Effector memory CD8-positive, alpha-beta T cell (primary cell): ENCODE data around the gene CEP57.
"Not testable (repeated sequence)": the region's sequence is repeated elsewhere in the genome, so short reads cannot be mapped to it uniquely, and the experiment has no call there.

Experiments used
- ATAC-seq: fragments of 150-1000 bp; cut with Tn5 transposase; replicated peaks from 2 replicates; pipeline ENCODE4 v1.10.0; 2021; ENCODE audit warnings: mild to moderate bottlenecking, moderate library complexity
- DNase-seq, 3 experiments: peaks; one replicate each; pipeline ENCODE4 v3.0.0; 2021
- H3K27ac Mint-ChIP-seq, 2 donors: one replicate each; pipeline ENCODE4 v1.8.0; 2022; ENCODE audit warnings: mild to moderate bottlenecking in 2 of 2, mixed read lengths in 2 of 2, moderate library complexity in 2 of 2
- H3K27me3 Mint-ChIP-seq, 2 donors: one replicate each; pipeline ENCODE4 v1.8.0; 2022; ENCODE audit warnings: mixed read lengths in 2 of 2
- H3K36me3 Mint-ChIP-seq: one replicate; pipeline ENCODE4 v1.8.0; 2022; ENCODE audit warnings: mild to moderate bottlenecking, moderate library complexity, mixed read lengths; ENCODE audit not compliant: insufficient read depth
- H3K4me1 Mint-ChIP-seq, 2 donors: one replicate each; pipeline ENCODE4 v1.8.0; 2022; ENCODE audit warnings: low read depth in 2 of 2, mixed read lengths in 2 of 2
- H3K4me3 Mint-ChIP-seq, 2 donors: one replicate each; pipeline ENCODE4 v1.8.0; 2022; ENCODE audit warnings: mild to moderate bottlenecking in 2 of 2, mixed read lengths in 2 of 2, moderate library complexity in 2 of 2
- H3K9me3 Mint-ChIP-seq, 2 donors: one replicate each; pipeline ENCODE4 v1.8.0; 2022; ENCODE audit warnings: mixed read lengths in 2 of 2

CEP57 gene

GRCh38 chr11:95849087-95849825, 59.0 kb downstream of the CEP57 start:
- ATAC-seq = no peak
- H3K36me3 Mint-ChIP-seq = peaks cover 20% of the 10 kb centered on the region
- H3K4me1 Mint-ChIP-seq = no peaks in the 10 kb centered on the region
- no peaks in the 10 kb centered on the region for H3K27me3 Mint-ChIP-seq
- H3K27ac Mint-ChIP-seq = no peak overlapping the region
- H3K4me3 Mint-ChIP-seq = no peak overlapping the region
- no peak for DNase-seq
- H3K9me3 Mint-ChIP-seq = no peaks in the 10 kb centered on the region

GRCh38 chr11:95850137-95850536, 59.8 kb downstream of the CEP57 start:
- H3K27me3 Mint-ChIP-seq = no peaks in the 10 kb centered on the region
- H3K27ac Mint-ChIP-seq = no peak overlapping the region
- H3K9me3 Mint-ChIP-seq = no peaks in the 10 kb centered on the region
- peaks cover 16% of the 10 kb centered on the region for H3K36me3 Mint-ChIP-seq
- no peak overlapping the region for H3K4me3 Mint-ChIP-seq
- DNase-seq (no peak), ATAC-seq (no peak)
- H3K4me1 Mint-ChIP-seq = no peaks in the 10 kb centered on the region

GRCh38 chr11:95853138-95853537, 62.8 kb downstream of the CEP57 start:
- peaks cover 26% of the 10 kb centered on the region for H3K36me3 Mint-ChIP-seq
- ATAC-seq (no peak), DNase-seq (no peak)
- no peaks in the 10 kb centered on the region for H3K27me3 Mint-ChIP-seq
- no peak overlapping the region for H3K27ac Mint-ChIP-seq
- H3K4me1 Mint-ChIP-seq = no peaks in the 10 kb centered on the region
- H3K9me3 Mint-ChIP-seq = no peaks in the 10 kb centered on the region
- H3K4me3 Mint-ChIP-seq = no peak overlapping the region

DNA sequence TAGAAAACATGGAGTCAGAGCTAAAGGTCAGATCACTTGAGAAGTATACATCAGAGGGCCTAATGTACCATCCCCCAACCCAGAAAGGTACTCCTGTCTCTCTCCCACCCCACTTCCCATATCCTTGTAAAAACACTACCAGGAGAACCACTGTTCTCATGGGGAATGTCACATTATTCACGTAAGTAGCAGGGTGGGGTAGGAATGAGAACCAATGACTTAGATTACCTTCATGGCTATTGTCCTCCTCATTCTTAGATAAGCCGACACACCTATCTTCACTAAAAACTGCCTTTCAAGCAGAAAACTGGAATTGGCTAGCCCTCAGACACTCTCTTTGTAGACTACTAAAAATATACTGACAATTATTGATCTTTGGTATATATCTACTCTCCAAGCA, 63.6 kb downstream of the CEP57 start:
- Mint-ChIP-seq H3K36me3 (peaks cover 26% of the 10 kb centered on the region), H3K4me1 (no peaks in the 10 kb centered on the region), H3K9me3 (no peaks in the 10 kb centered on the region), H3K4me3 (no peak overlapping the region), H3K27ac (peak overlapping the region in 1 of 2 donors; percentile 56), H3K27me3 (no peaks in the 10 kb centered on the region)
- ATAC-seq (no peak), DNase-seq (no peak)

DNA sequence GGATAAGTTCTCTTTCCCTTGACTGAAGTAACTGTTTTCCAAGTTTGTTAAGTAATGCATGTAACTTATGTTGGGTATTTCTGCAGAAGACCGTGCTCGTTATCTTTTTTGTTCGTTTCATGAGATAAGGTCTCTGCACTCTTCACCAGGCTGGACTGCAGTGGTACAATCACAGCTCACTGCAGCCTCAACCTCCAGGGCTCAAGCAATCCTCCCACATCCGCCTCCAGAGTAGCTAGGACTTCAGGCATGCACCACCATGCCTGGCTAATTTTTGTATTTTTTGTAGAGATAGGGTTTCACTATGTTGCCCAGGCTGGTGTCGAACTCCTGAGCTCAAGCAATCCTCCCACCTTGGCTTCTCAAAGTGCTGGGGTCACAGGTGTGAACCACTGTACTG, 64.1 kb downstream of the CEP57 start:
- not testable (repeated sequence) for H3K4me3 Mint-ChIP-seq, ATAC-seq, H3K27me3 Mint-ChIP-seq, DNase-seq, H3K4me1 Mint-ChIP-seq, H3K9me3 Mint-ChIP-seq
- Mint-ChIP-seq H3K27ac (peak overlapping the region in 1 of 2 donors; percentile 56), H3K36me3 (peaks cover 26% of the 10 kb centered on the region)

DNA sequence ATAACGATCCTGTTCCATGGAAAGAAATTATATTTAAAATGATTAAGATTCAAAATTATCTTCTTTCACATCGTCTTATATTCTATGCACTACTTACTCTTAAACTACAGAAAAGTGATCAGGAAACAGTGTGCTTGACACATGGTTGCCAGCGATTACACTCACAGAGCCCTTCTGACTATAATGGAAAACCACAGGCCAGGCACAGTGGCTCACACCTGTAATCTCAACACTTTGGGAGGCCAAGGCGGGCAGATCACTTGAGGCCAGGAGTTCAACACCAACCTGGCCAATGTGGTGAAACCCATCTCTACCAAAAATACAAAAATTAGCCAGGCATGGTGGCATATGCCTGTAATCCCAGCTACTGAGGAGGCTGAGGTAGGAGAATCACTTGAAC, 69.7 kb downstream of the CEP57 start:
- H3K36me3 Mint-ChIP-seq = peaks cover 20% of the 10 kb centered on the region

DNA sequence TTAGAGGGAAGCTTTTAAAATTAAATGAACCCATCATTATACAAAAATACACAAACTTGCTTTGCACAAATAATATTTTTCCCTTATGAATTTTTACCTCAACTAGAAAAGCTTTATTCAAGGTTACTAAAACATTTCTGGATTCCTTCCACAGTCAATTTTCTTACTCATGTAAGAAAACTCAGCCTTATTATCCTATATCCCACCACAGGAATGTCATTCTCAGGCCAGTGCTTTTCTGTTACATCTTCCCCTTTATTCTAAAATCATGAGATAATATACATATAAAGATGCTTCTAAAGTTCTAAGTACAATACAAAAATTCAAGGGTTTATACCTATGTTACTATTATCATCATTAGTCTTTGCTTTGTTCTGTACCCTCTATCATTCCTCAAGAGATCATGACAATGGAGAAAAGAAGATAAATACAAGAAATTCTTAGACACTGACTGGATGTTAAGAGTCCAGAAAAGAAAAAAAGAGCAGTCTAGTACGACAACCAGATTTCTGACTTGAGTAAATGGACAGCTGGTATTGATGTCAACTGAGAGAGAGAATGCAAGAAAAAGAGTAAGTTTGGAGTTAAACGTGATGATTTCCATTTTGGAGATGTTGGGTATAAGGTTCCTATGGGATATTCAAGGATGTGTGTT, 73.3 kb downstream of the CEP57 start:
- no peak for ATAC-seq
- H3K27me3 Mint-ChIP-seq = no peaks in the 10 kb centered on the region
- no peak for DNase-seq

More for the DNA sequence above, 69.7 kb downstream of the CEP57 start:
- not testable (repeated sequence) for ATAC-seq, H3K27me3 Mint-ChIP-seq, H3K4me1 Mint-ChIP-seq, H3K4me3 Mint-ChIP-seq, DNase-seq, H3K9me3 Mint-ChIP-seq
- H3K27ac Mint-ChIP-seq = peak overlapping the region; percentile 65 to 85

GRCh38 chr11:95867105-95867504, 76.8 kb downstream of the CEP57 start:
- no peak overlapping the region for H3K4me3 Mint-ChIP-seq
- no peak overlapping the region for H3K27ac Mint-ChIP-seq
- H3K4me1 Mint-ChIP-seq = no peaks in the 10 kb centered on the region
- no peaks in the 10 kb centered on the region for H3K27me3 Mint-ChIP-seq
- no peak for ATAC-seq
- no peaks in the 10 kb centered on the region for H3K9me3 Mint-ChIP-seq
- DNase-seq = no peak
- H3K36me3 Mint-ChIP-seq = no peaks in the 10 kb centered on the region

More for the DNA sequence above, 73.3 kb downstream of the CEP57 start:
- Mint-ChIP-seq H3K4me3 (no peak overlapping the region), H3K4me1 (no peaks in the 10 kb centered on the region), H3K27ac (peak overlapping the region in 1 of 2 donors; percentile 14), H3K9me3 (no peaks in the 10 kb centered on the region), H3K36me3 (peaks cover 4% of the 10 kb centered on the region)

- H3K4me1 Mint-ChIP-seq, H3K27ac Mint-ChIP-seq, H3K9me3 Mint-ChIP-seq, DNase-seq, ATAC-seq, H3K27me3 Mint-ChIP-seq, H3K36me3 Mint-ChIP-seq, H3K4me3 Mint-ChIP-seq: not testable (repeated sequence)
Measured at GRCh38 chr11:95870877-95871276, 80.6 kb downstream of the CEP57 start.

DNA sequence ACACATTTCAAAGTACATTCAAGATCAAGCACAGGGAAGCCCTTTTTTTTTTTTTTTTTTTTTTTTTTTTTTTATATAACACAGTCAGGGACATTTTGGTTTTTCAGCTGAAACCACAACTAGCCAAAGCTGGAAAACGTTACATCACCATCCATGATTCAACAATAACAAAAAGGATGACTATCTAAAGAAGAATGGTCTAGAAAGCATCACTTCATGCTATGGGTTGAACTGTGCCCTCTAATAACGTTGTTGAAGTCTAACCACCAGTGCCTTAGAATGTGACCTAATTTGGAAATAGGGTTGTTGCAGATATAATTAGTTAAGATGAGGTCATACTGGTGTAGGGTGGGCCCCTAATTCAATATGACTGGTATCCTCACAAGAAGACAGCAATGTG, 87.0 kb downstream of the CEP57 start:
- no peak for DNase-seq
- H3K27ac Mint-ChIP-seq = no peak overlapping the region
- H3K4me3 Mint-ChIP-seq = no peak overlapping the region
- H3K9me3 Mint-ChIP-seq = no peaks in the 10 kb centered on the region
- ATAC-seq = no peak
- peaks cover 5% of the 10 kb centered on the region for H3K36me3 Mint-ChIP-seq
- H3K27me3 Mint-ChIP-seq = no peaks in the 10 kb centered on the region
- H3K4me1 Mint-ChIP-seq = no peaks in the 10 kb centered on the region
